Stimulated activated CD8-positive, alpha-beta memory T cell treated with anti-CD3 and anti-CD28 coated beads, Interleukin-12 subunit alpha, Interleukin-12 subunit beta, amount 100 ng/mL, for 24 hours (primary cell): ENCODE measurements around the gene TMEM176B.
"Not testable (repeated sequence)": the region's sequence is repeated elsewhere in the genome, so short reads cannot be mapped to it uniquely, and the experiment has no call there.

Source experiments
- DNase-seq: peaks from one replicate; pipeline ENCODE4 v3.0.0-alpha.2; 2020; ENCODE audit errors: extremely low read depth

Gene TMEM176B

GRCh38 chr7:150823043-150823442, 22.9 kb upstream of the TMEM176B start:
- no peak for DNase-seq

DNA sequence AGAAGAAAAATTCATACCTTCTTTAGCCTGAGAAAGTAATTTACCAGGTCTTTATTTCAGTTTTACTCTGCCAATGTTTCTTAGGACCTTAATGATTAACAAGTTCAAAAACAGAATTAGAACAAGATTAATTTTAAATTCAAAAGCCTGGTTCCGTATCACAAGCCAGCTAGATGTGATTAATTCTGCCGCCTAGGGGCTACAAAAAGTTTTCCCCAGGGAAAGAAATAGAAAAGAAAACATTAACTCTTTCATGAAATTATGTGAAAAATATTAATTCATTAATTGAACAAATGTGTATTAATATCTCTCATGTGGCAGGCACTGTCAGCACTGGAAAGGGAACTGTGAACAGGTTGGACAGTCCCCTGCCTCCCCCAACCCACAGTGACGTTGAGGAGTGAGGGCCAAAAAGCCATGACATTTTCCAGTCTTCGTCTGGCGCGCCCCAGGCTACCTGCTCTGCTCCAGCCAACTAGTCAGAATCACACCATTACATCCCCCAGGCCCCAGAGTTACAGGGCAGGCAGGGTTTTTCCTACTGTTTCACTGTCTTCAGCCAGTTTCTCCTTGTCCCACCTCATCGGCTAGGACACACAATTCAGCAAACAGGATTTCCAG, 20.5 kb upstream of the TMEM176B start:
- no peak for DNase-seq

DNA sequence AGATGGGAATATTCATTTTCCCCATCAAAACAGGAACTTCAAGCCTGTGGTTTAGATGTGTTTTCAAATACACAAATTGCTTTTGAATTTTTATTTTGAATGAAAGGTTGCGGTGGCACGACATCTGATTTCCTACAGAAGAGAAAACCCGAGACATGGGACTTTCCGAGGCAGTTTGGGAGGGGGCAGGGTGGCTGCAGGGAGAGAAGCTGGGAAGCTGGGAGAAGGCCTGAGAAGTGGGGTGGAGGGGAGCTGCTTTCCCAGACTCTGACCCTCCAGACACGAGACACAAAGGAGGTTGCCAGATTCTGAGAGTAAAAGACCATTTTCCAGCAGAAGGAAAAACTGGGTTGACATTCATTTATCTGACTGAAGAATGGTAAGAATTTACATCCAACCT, 20.0 kb upstream of the TMEM176B start:
- no peak for DNase-seq

- no peak for DNase-seq
Measured at GRCh38 chr7:150818971-150819370, 18.8 kb upstream of the TMEM176B start.

- DNase-seq, result no peak
Measured at GRCh38 chr7:150814328-150815001, 14.3 kb upstream of the TMEM176B start.

GRCh38 chr7:150807616-150808438, 7.7 kb upstream of the TMEM176B start:
- not testable (repeated sequence) for DNase-seq

DNA sequence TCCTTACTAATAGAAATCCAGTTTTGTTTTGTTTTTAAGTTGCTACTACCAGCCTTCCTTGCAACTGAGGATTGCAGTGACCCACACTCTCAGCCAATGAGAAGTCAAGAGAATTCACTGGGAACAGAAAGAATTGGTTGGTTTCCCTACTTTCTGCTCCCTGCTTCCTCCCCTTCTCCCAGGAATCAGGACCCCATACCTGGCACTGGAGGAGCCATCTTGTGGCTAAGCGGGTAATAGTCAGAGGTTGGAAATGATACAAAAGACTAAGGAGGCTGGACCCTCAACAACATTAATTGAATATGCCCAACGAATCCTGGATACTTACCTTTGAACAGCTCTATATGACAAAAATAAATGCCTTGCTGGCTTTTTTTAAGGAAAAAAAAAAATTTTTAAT, 6.7 kb upstream of the TMEM176B start:
- DNase-seq, result no peak

- DNase-seq, result no peak
Measured at GRCh38 chr7:150806454-150806853, 6.3 kb upstream of the TMEM176B start.

DNA sequence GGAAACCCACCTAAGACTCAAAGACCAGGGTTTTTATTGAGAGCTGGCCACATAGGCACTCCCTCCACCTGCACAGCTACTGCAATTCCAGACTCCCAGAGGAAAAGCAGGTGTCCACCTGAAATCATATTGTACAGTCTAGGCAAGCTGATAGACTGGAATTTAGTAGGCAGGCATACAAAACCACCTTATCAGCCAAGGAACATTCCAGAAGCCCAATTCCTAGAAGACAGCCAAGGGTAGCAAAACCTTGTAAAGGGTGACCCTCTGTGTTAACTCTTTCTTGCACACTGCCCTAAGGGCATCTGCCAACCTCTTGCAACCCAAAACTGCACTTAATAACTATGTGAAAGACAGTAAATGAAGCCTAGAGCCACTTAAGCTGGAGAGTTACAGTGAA, 5.7 kb upstream of the TMEM176B start:
- DNase-seq, result no peak

DNA sequence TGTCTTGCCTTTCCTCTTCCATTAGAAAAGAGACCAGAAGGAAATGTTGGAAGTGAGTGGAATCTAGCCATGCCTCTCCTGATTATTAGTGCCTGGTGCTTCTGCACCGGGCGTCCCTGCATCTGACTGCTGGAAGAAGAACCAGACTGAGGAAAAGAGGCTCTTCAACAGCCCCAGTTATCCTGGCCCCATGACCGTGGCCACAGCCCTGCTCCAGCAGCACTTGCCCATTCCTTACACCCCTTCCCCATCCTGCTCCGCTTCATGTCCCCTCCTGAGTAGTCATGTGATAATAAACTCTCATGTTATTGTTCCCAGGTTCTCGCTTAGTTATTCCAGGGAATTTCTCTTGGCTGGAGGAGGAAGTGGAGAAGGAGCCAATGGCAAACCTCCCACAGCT, 4.6 kb upstream of the TMEM176B start:
- DNase-seq, result no peak

- DNase-seq, result no peak
Measured at GRCh38 chr7:150803161-150803860, 3.1 kb upstream of the TMEM176B start.

- no peak for DNase-seq
Measured at GRCh38 chr7:150801946-150802771, 2.0 kb upstream of the TMEM176B start.

DNA sequence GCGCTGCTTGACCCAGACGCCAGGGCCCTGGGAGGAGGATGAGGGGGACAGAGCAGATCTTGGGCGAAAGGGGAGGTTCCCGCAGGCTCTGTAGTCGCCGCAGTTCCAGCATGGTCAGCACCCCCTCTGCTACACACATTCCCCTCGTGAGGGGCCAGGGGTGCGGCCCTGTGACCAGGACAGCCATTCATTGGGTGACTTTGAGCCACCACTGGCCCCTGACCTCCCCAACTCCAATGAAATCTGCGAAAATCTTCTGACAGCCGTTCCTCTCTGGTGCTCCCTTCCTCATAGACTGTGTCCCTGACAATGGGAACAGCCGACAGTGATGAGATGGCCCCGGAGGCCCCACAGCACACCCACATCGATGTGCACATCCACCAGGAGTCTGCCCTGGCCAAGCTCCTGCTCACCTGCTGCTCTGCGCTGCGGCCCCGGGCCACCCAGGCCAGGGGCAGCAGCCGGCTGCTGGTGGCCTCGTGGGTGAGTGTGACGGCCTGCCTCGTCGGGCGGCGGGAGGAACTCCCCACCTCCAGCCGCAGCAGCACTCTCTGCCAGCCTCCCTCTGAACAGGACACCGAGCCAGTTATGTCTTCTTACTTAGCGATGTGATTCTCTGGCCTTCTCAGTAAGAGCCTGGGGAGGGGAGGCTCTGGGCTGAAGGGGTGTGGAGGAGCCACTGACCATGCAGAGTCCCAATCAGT, 1.2 kb upstream of the TMEM176B start:
- DNase-seq, result no peak

DNA sequence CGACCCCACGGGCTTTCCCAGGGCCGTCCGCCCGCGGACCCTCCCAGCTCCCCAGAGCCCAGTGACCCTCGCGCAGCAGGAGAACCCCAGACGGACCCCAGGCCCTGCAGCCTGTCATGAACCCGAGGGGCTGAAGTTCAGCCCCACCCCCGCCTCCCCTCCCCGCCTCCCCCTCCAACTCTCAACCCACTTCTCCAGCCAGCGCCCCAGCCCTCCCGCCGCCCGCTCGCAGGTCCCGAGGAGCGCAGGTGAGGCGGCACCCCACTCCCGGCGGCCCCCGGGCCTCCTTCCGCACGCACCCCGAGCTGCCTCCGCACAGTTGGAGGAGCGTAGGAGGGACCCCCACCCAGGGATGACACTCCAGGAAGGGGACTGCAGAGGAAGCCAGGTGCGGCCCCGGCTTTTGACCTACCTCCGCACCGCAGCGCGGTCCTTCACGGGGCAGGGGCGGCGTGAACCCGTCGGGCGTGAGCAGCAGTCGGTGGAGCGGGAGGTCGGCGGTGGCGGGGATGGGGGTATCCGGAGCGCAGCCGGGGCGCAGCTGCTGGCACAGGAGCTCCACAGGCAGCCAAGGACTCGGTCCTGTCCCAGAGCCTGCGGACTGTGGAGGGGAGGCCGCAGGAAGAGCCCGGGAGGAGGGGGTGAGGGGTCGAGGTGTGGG, 547 bp upstream of the TMEM176B start, which contains the start of gene TMEM176A:
Gene TMEM176A, plus strand, starts transcription at position 189 of the 661 bp plus-strand sequence. CDS start 782 bp downstream, outside the sequence.
- no peak for DNase-seq

DNA sequence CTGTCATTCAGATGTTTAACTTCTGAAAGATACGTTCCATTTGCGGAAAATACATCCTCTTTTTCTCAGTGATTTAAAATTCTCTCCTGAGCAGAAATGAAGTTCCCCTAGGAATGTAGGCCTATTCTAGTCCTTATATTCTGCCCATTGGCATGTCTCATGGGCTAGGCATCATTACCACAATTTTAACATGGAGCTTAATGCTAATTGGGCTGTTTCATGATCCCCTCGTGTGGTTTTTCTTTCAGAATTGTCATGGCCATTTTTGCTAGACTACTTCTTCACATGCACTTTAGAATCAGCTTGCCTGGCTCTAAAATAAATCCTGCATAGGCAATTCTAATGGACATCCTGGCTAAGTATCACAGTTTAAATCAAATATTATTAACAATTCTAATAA, 1.0 kb downstream of the TMEM176B start:
- DNase-seq, result no peak

DNA sequence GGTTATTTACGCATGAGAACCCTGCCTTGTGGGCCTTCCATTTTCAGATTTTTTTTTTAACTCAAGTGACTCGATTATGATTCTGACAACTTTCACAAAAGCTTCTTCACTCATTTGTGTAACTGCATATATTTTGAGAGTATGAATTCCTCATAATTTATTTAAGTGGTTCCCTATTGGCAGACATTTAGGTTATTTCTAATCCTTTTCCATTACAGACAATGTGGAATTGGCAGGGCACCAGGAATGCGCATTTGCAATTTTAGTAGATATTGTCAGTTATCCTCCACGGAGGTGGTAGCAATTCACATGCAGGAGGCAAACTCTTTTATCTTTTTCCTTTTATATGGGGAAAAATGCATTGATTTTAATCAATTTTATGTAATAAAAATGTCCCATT, 2.5 kb downstream of the TMEM176B start:
- DNase-seq, result no peak

GRCh38 chr7:150793569-150794238, 6.5 kb downstream of the TMEM176B start:
- DNase-seq, result no peak

DNA sequence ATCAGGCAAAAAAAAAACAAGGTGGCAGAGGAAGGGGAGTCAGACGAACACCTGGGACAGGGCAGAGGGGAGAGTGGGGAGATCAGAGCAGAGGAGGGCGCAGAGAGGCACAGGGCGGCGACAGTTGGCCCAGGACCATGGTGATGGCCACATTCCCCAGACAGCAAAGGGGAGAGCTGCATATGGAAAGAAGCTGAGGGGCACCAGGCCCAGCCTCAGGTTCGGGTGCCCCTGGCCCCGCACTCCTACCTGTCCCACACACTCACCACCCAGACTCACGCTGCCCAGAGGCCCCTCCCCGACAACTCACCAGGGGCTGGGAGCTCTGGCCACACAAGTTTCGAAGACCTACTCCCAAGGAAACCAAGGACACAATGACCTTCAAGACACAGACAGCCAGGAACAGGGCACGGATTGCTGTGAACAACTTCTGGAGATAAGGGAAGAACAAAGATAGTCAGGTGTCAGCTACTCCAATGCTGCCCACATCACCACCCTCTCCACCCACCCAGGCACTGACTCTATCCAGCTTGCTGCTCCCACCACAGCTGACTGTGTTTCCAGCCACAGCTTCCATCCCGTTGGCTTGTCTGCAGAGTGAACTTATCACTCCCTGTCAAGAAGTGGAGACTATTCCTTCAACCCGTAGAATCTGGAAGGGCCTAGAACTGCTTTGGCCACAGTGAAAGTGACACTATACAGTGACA, 8.3 kb downstream of the TMEM176B start:
- DNase-seq, result no peak

DNA sequence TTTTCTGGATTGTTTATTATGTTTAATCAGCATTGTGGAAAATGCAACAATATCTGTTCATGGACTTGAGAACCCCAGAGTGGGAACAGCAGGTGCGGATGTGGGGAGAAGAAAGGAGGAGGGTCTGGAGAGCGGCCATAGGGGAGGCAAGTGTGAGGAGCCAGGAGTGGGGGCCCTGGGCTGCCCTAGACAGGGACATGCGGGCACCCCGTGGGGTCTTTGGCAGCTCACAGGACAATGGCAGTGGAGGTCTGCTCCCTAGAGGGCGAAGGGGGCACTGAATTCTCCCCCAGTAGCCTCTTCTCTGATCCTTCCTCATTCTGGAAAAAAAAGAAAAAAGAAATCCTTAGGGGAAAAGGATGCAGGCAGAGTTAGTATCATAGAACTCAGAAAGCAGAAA, 8.9 kb downstream of the TMEM176B start:
- DNase-seq, result no peak
